RWPE2 (cell line): Measurements from ENCODE around the gene EEPD1.

ENCODE experiments used
- ATAC-seq: fragments of 200-7000 bp; cut with Tn5 transposase; 3 replicates; pipeline ENCODE4 v1.9.1; 2021; ENCODE audit warnings: low read depth
- DNase-seq: peaks from one replicate; pipeline ENCODE4 v3.0.0-alpha.2; 2020; ENCODE audit warnings: low spot score
- H3K27ac ChIP-seq: fragments of 450-650 bp; 2 replicates; pipeline ENCODE4 v1.5.1; 2017; ENCODE audit warnings: mild to moderate bottlenecking; ENCODE audit not compliant: poor library complexity, severe bottlenecking
- H3K27me3 ChIP-seq: fragments of 250-450 bp; sonication (Bioruptor Pico); 2 replicates; pipeline ENCODE4 v1.5.1; 2021; ENCODE audit warnings: mild to moderate bottlenecking, moderate library complexity; ENCODE audit not compliant: insufficient read depth, poor library complexity, severe bottlenecking
- H3K36me3 ChIP-seq: fragments of 250-450 bp; sonication (Bioruptor Pico); 2 replicates; pipeline ENCODE4 v1.5.1; 2020; ENCODE audit warnings: low read depth, mild to moderate bottlenecking, moderate library complexity
- H3K4me1 ChIP-seq: fragments of 250-450 bp; sonication (Bioruptor Pico); 2 replicates; pipeline ENCODE4 v1.5.1; 2021; ENCODE audit warnings: mild to moderate bottlenecking, moderate library complexity; ENCODE audit not compliant: insufficient read depth, poor library complexity, severe bottlenecking
- H3K4me3 ChIP-seq: fragments of 250-450 bp; sonication (Bioruptor Pico); 2 replicates; pipeline ENCODE4 v1.5.1; 2021; ENCODE audit warnings: mild to moderate bottlenecking, moderate library complexity; ENCODE audit not compliant: severe bottlenecking
- H3K9me3 ChIP-seq: fragments of 250-450 bp; sonication (Bioruptor Pico); 2 replicates; pipeline ENCODE4 v1.5.1; 2021; ENCODE audit warnings: mild to moderate bottlenecking, moderate library complexity; ENCODE audit not compliant: severe bottlenecking
- CTCF ChIP-seq: fragments of 450-650 bp; IDR thresholded peaks from one replicate; pipeline ENCODE4 v1.5.1; 2017; ENCODE audit warnings: mild to moderate bottlenecking, moderate library complexity; ENCODE audit not compliant: poor library complexity, severe bottlenecking

The EEPD1 gene

GRCh38 chr7:36198854-36199266 is 45.8 kb downstream of the EEPD1 start:
- TF ChIP-seq CTCF, result no peak
- Histone ChIP-seq H3K27me3 (no peaks in the 10 kb centered on the region), H3K36me3 (no peaks in the 10 kb centered on the region), H3K27ac (no peak overlapping the region), H3K4me3 (no peak overlapping the region), H3K9me3 (no peaks in the 10 kb centered on the region), H3K4me1 (peaks cover 7% of the 10 kb centered on the region)
- ATAC-seq (no peak), DNase-seq (no peak)

- Histone ChIP-seq H3K36me3 (no peaks in the 10 kb centered on the region), H3K4me3 (no peak overlapping the region), H3K9me3 (no peaks in the 10 kb centered on the region), H3K27ac (no peak overlapping the region), H3K4me1 (peaks cover 7% of the 10 kb centered on the region), H3K27me3 (no peaks in the 10 kb centered on the region)
- ATAC-seq, result no peak
- no peak for DNase-seq
- no peak for TF ChIP-seq CTCF
Measured at GRCh38 chr7:36199329-36199728, 46.3 kb downstream of the EEPD1 start.

- Histone ChIP-seq H3K4me1 (no peaks in the 10 kb centered on the region), H3K27ac (no peak overlapping the region), H3K4me3 (no peak overlapping the region), H3K9me3 (no peaks in the 10 kb centered on the region), H3K27me3 (no peaks in the 10 kb centered on the region), H3K36me3 (no peaks in the 10 kb centered on the region)
- DNase-seq, result no peak
- no peak for ATAC-seq
- TF ChIP-seq CTCF, result no peak
Measured at GRCh38 chr7:36201122-36201723, 48.2 kb downstream of the EEPD1 start.

GRCh38 chr7:36202398-36202797 is 49.3 kb downstream of the EEPD1 start:
- no peak for TF ChIP-seq CTCF
- Histone ChIP-seq H3K36me3 (no peaks in the 10 kb centered on the region), H3K4me1 (peaks cover 4% of the 10 kb centered on the region), H3K27me3 (no peaks in the 10 kb centered on the region), H3K4me3 (no peak overlapping the region), H3K27ac (no peak overlapping the region), H3K9me3 (no peaks in the 10 kb centered on the region)
- ATAC-seq (no peak), DNase-seq (no peak)

- Histone ChIP-seq H3K4me1 (peaks cover 12% of the 10 kb centered on the region), H3K9me3 (no peaks in the 10 kb centered on the region), H3K36me3 (no peaks in the 10 kb centered on the region), H3K27ac (no peak overlapping the region), H3K4me3 (no peak overlapping the region), H3K27me3 (no peaks in the 10 kb centered on the region)
- DNase-seq, result no peak
- TF ChIP-seq CTCF, result no peak
- no peak for ATAC-seq
Measured at GRCh38 chr7:36203071-36203790, 50.2 kb downstream of the EEPD1 start.
